DMS 273 treated with DMSO at 0.1 percent for 48 hours (cell line): ENCODE measurements around the gene THBD.

Experiments
- DNase-seq: peaks from one replicate; lab custom pipeline; 2025; lab: John Stamatoyannopoulos, UW

Gene THBD

GRCh38 chr20:23049201-23050075 is at the start of gene THBD:
Gene THBD (minus strand): TSS chr20:23049672. CDS start chr20:23049504, 168 bp downstream.
- DNase-seq: no peak

GRCh38 chr20:23097636-23098580 is 48.4 kb upstream of the THBD start:
- DNase-seq: no peak

- DNase-seq: no peak
Observed at GRCh38 chr20:23096986-23097520, 47.6 kb upstream of the THBD start.

- no peak for DNase-seq
Observed at GRCh38 chr20:23096097-23096496, 46.6 kb upstream of the THBD start.

- DNase-seq: no peak
Observed at GRCh38 chr20:23095499-23095898, 46.0 kb upstream of the THBD start.

- DNase-seq: no peak
Observed at GRCh38 chr20:23094927-23095326, 45.5 kb upstream of the THBD start.

GRCh38 chr20:23094213-23094896 is 44.9 kb upstream of the THBD start:
- no peak for DNase-seq

GRCh38 chr20:23093613-23094012 is 44.1 kb upstream of the THBD start:
- no peak for DNase-seq

GRCh38 chr20:23092861-23093495 is 43.5 kb upstream of the THBD start:
- DNase-seq: no peak

GRCh38 chr20:23092384-23092756 is 42.9 kb upstream of the THBD start:
- no peak for DNase-seq

GRCh38 chr20:23091721-23092383 is 42.4 kb upstream of the THBD start:
- DNase-seq: no peak

GRCh38 chr20:23090878-23091277 is 41.4 kb upstream of the THBD start:
- no peak for DNase-seq

- no peak for DNase-seq
Observed at GRCh38 chr20:23090147-23090546, 40.7 kb upstream of the THBD start.

- no peak for DNase-seq
Observed at GRCh38 chr20:23088866-23089265, 39.4 kb upstream of the THBD start.

- no peak for DNase-seq
Observed at GRCh38 chr20:23087587-23088251, 38.2 kb upstream of the THBD start.

GRCh38 chr20:23086931-23087411 is 37.5 kb upstream of the THBD start:
- DNase-seq: no peak

GRCh38 chr20:23086056-23086566 is 36.6 kb upstream of the THBD start, which contains the start of gene CD93:
Gene CD93 (minus strand): TSS chr20:23086324. CDS start chr20:23086192, 132 bp downstream.
- no peak for DNase-seq

- DNase-seq: no peak
Observed at GRCh38 chr20:23085436-23086055, 36.1 kb upstream of the THBD start.

- no peak for DNase-seq
Observed at GRCh38 chr20:23084845-23085365, 35.4 kb upstream of the THBD start.
